GM19023 (cell line): Measurements from ENCODE around the gene PPP6R3.

Source experiments
- ATAC-seq: cut with Tn5 transposase; IDR thresholded peaks from one replicate; pipeline ENCODE4 v1.9.1; 2021; ENCODE audit warnings: mild to moderate bottlenecking, moderate library complexity; ENCODE audit not compliant: unreplicated experiment

The PPP6R3 gene

GRCh38 chr11:68661697-68662603, 201.4 kb downstream of the PPP6R3 start:
- no peak for ATAC-seq

GRCh38 chr11:68663482-68664010, 203.0 kb downstream of the PPP6R3 start:
- ATAC-seq, result no peak

GRCh38 chr11:68664141-68664540, 203.6 kb downstream of the PPP6R3 start:
- ATAC-seq, result no peak

- ATAC-seq, result no peak
These were observed 204.4 kb downstream of the PPP6R3 start for GRCh38 chr11:68664906-68665305.
